T47D (cell line): ENCODE measurements around the gene NDUFA13.

ENCODE experiments used
- DNase-seq, 2 experiments: peaks; one replicate each; pipeline versions ENCODE4 v3.0.0 to v3.0.0-alpha.2; 2011 to 2012; ENCODE audit warnings: low read depth in 1 of 2, low spot score in 1 of 2
- JUND ChIP-seq: IDR thresholded peaks from 2 replicates; pipeline ENCODE4 v1.6.1; 2012; ENCODE audit warnings: low read depth
- in situ Hi-C: cut with HindIII; loops from 2 replicates; pipeline ENCODE4 v1.10.0; 2016; ENCODE audit warnings: low sequenced_read_pairs, low pct_unique_long_range_greater_than_20kb

Gene NDUFA13

GRCh38 chr19:19527371-19527656 is 11.3 kb downstream of the NDUFA13 start:
- DNase-seq: no peak
- in situ Hi-C loops: no loop called here
- no peak for TF ChIP-seq JUND

- in situ Hi-C loops: no loop called here
- no peak for DNase-seq
- no peak for TF ChIP-seq JUND
Measured at GRCh38 chr19:19527674-19528625, 11.9 kb downstream of the NDUFA13 start.

- no peak for DNase-seq
- TF ChIP-seq JUND: no peak
- in situ Hi-C loops: no loop called here
Measured at GRCh38 chr19:19528721-19529490, 12.9 kb downstream of the NDUFA13 start, which contains the start of gene YJEFN3. YJEFN3 (plus strand) TSS chr19:19528911; CDS start chr19:19528933, 22 bp downstream.

- in situ Hi-C loops: no loop called here
- DNase-seq: no peak
- TF ChIP-seq JUND: no peak
Measured at GRCh38 chr19:19529783-19530422, 13.9 kb downstream of the NDUFA13 start.

GRCh38 chr19:19530423-19530804 is 14.4 kb downstream of the NDUFA13 start:
- DNase-seq: no peak
- in situ Hi-C loops: no loop called here
- no peak for TF ChIP-seq JUND

- no peak for TF ChIP-seq JUND
- DNase-seq: no peak
- in situ Hi-C loops: no loop called here
Measured at GRCh38 chr19:19530889-19531288, 14.9 kb downstream of the NDUFA13 start.

GRCh38 chr19:19531951-19532805 is 16.2 kb downstream of the NDUFA13 start:
- peak; percentile 74 to 81 for DNase-seq
- in situ Hi-C loops: no loop called here
- no peak for TF ChIP-seq JUND

- DNase-seq: no peak
- TF ChIP-seq JUND: no peak
- in situ Hi-C loops: no loop called here
Measured at GRCh38 chr19:19532806-19533701, 17.0 kb downstream of the NDUFA13 start.

GRCh38 chr19:19533841-19534240 is 17.8 kb downstream of the NDUFA13 start:
- DNase-seq: no peak
- in situ Hi-C loops: no loop called here
- no peak for TF ChIP-seq JUND

GRCh38 chr19:19534556-19535265 is 18.7 kb downstream of the NDUFA13 start:
- in situ Hi-C loops: no loop called here
- TF ChIP-seq JUND: no peak
- no peak for DNase-seq
